Progenitor cell of endocrine pancreas (in vitro differentiated cells): ENCODE data around the gene ANKRD63. TPM values are rescaled to one million over a fixed set of nuclear protein-coding genes. Genes with fewer than 3 reads are reported as not detected.

ENCODE experiments used
- DNase-seq: peaks from one replicate; pipeline ENCODE4 v3.0.0; 2021; ENCODE audit warnings: low spot score; ENCODE audit not compliant: unreplicated experiment
- H3K27ac Mint-ChIP-seq: 2 replicates; pipeline ENCODE4 v1.8.0; 2021; ENCODE audit warnings: mild to moderate bottlenecking, moderate library complexity, mixed read lengths
- H3K27me3 Mint-ChIP-seq: 2 replicates; pipeline ENCODE4 v1.8.0; 2021; ENCODE audit warnings: mixed read lengths
- H3K36me3 Mint-ChIP-seq: 2 replicates; pipeline ENCODE4 v1.8.0; 2022; ENCODE audit warnings: mixed read lengths; ENCODE audit not compliant: insufficient read depth
- H3K4me1 Mint-ChIP-seq: 2 replicates; pipeline ENCODE4 v1.8.0; 2021; ENCODE audit warnings: low read depth, mixed read lengths
- H3K4me3 Mint-ChIP-seq: 2 replicates; pipeline ENCODE4 v1.8.0; 2021; ENCODE audit warnings: low read depth, mild to moderate bottlenecking, moderate library complexity, mixed read lengths
- H3K9me3 Mint-ChIP-seq: 2 replicates; pipeline ENCODE4 v1.8.0; 2021; ENCODE audit warnings: low read depth, mixed read lengths
- CTCF ChIP-seq: fragments of 200-600 bp; sonication (generic); IDR thresholded peaks from one replicate; pipeline ENCODE4 v1.5.0; 2021; ENCODE audit warnings: antibody characterized with exemption, mild to moderate bottlenecking; ENCODE audit not compliant: unreplicated experiment
- total RNA-seq: library from RNA; stranded (reverse); gene quantifications from 2 replicates; pipeline ENCODE4 v1.2.1, GENCODE V29; 2021

ANKRD63 gene
- total RNA-seq, 1 donor from 2014 or later, result not detected

GRCh38 chr15:40251486-40252140 is 31.3 kb downstream of the ANKRD63 start:
- H3K27ac Mint-ChIP-seq, result no peak overlapping the region
- H3K4me3 Mint-ChIP-seq, result peak overlapping the region; percentile 51
- no peak for DNase-seq
- no peak for TF ChIP-seq CTCF
- peaks cover 4% of the 10 kb centered on the region for H3K4me1 Mint-ChIP-seq
- peaks cover 43% of the 10 kb centered on the region for H3K27me3 Mint-ChIP-seq
- no peaks in the 10 kb centered on the region for H3K9me3 Mint-ChIP-seq
- H3K36me3 Mint-ChIP-seq, result no peaks in the 10 kb centered on the region

- Mint-ChIP-seq H3K36me3 (no peaks in the 10 kb centered on the region), H3K4me1 (peaks cover 6% of the 10 kb centered on the region), H3K9me3 (no peaks in the 10 kb centered on the region), H3K27ac (no peak overlapping the region), H3K27me3 (peaks cover 43% of the 10 kb centered on the region), H3K4me3 (no peak overlapping the region)
- TF ChIP-seq CTCF, result no peak
- no peak for DNase-seq
Measured at GRCh38 chr15:40250771-40251483, 31.9 kb downstream of the ANKRD63 start.

GRCh38 chr15:40250304-40250656 is 32.6 kb downstream of the ANKRD63 start:
- Mint-ChIP-seq H3K4me1 (peaks cover 11% of the 10 kb centered on the region), H3K27ac (no peak overlapping the region), H3K4me3 (no peak overlapping the region), H3K27me3 (peaks cover 43% of the 10 kb centered on the region), H3K36me3 (no peaks in the 10 kb centered on the region), H3K9me3 (no peaks in the 10 kb centered on the region)
- DNase-seq, result no peak
- TF ChIP-seq CTCF, result no peak

GRCh38 chr15:40249477-40250303 is 33.2 kb downstream of the ANKRD63 start:
- H3K9me3 Mint-ChIP-seq, result no peaks in the 10 kb centered on the region
- DNase-seq, result no peak
- H3K4me1 Mint-ChIP-seq, result peaks cover 17% of the 10 kb centered on the region
- H3K4me3 Mint-ChIP-seq, result no peak overlapping the region
- H3K36me3 Mint-ChIP-seq, result no peaks in the 10 kb centered on the region
- peaks cover 42% of the 10 kb centered on the region for H3K27me3 Mint-ChIP-seq
- no peak overlapping the region for H3K27ac Mint-ChIP-seq
- TF ChIP-seq CTCF, result no peak
